H9 (cell line): ENCODE measurements around the gene TMEM132C. TPM values are rescaled to one million over a fixed set of nuclear protein-coding genes. Genes with fewer than 3 reads are reported as not detected.
A peak's percentile ranks its signal among the peaks of the same experiment; 100 is the strongest.

ENCODE experiments used
- DNase-seq: peaks from one replicate; pipeline ENCODE4 v3.0.0-alpha.2; 2017
- H2AFZ ChIP-seq: one replicate; pipeline ENCODE4 v1.6.1; 2013; ENCODE audit warnings: mild to moderate bottlenecking, low read length, control low read depth, moderate library complexity
- H2AK5ac ChIP-seq: 2 replicates; pipeline ENCODE4 v1.6.1; 2013; ENCODE audit warnings: low read length, control low read depth, mixed read lengths; ENCODE audit not compliant: insufficient read length
- H2BK120ac ChIP-seq: one replicate; pipeline ENCODE4 v1.6.1; 2013; ENCODE audit warnings: low read depth, mild to moderate bottlenecking, low read length, control low read depth, inconsistent platforms; ENCODE audit not compliant: poor library complexity, severe bottlenecking
- H2BK12ac ChIP-seq: 2 replicates; pipeline ENCODE4 v1.6.1; 2013; ENCODE audit warnings: low read length, control low read depth, mixed read lengths, low read depth; ENCODE audit not compliant: insufficient read length
- H2BK15ac ChIP-seq: 2 replicates; pipeline ENCODE4 v1.6.1; 2013; ENCODE audit warnings: low read depth, low read length, control low read depth
- H2BK20ac ChIP-seq: one replicate; pipeline ENCODE4 v1.6.1; 2013; ENCODE audit warnings: low read depth, mild to moderate bottlenecking, low read length, control low read depth, inconsistent platforms; ENCODE audit not compliant: poor library complexity, severe bottlenecking
- H2BK5ac ChIP-seq: 2 replicates; pipeline ENCODE4 v1.6.1; 2013; ENCODE audit warnings: low read length, control low read depth, mixed read lengths; ENCODE audit not compliant: insufficient read length
- H3K14ac ChIP-seq: 2 replicates; pipeline ENCODE4 v1.6.1; 2013; ENCODE audit warnings: low read length, control low read depth; ENCODE audit not compliant: insufficient read depth
- H3K18ac ChIP-seq: 2 replicates; pipeline ENCODE4 v1.6.1; 2013; ENCODE audit warnings: low read depth, mild to moderate bottlenecking, mixed read lengths, low read length, control low read depth; ENCODE audit not compliant: insufficient read length
- H3K23ac ChIP-seq: 2 replicates; pipeline ENCODE4 v1.6.1; 2013; ENCODE audit warnings: low read length, control low read depth, mixed read lengths, low read depth; ENCODE audit not compliant: insufficient read length
- H3K23me2 ChIP-seq: 2 replicates; pipeline ENCODE4 v1.6.1; 2013; ENCODE audit warnings: low read depth, mild to moderate bottlenecking, mixed read lengths, low read length, control low read depth; ENCODE audit not compliant: insufficient read length, poor library complexity, severe bottlenecking
- H3K27ac ChIP-seq: 2 replicates; pipeline ENCODE4 v1.5.1; 2013; ENCODE audit warnings: low read length, control low read depth, mixed read lengths, low read depth; ENCODE audit not compliant: insufficient read length
- H3K27me3 ChIP-seq: 2 replicates; pipeline ENCODE4 v1.6.1; 2013; ENCODE audit warnings: low read length, control low read depth, inconsistent platforms; ENCODE audit not compliant: insufficient read depth
- H3K4ac ChIP-seq: 2 replicates; pipeline ENCODE4 v1.6.1; 2013; ENCODE audit warnings: low read depth, mild to moderate bottlenecking, control low read depth, inconsistent platforms, low read length, moderate library complexity
- H3K4me1 ChIP-seq: 2 replicates; pipeline ENCODE4 v1.6.1; 2013; ENCODE audit warnings: low read length, control low read depth, inconsistent platforms; ENCODE audit not compliant: insufficient read depth
- H3K4me2 ChIP-seq: 2 replicates; pipeline ENCODE4 v1.6.1; 2013; ENCODE audit warnings: low read length, control low read depth, mixed read lengths; ENCODE audit not compliant: insufficient read length, insufficient read depth
- H3K56ac ChIP-seq: 2 replicates; pipeline ENCODE4 v1.6.1; 2013; ENCODE audit warnings: low read depth, mild to moderate bottlenecking, mixed read lengths, low read length, control low read depth; ENCODE audit not compliant: insufficient read length
- H3K79me1 ChIP-seq: 2 replicates; pipeline ENCODE4 v1.6.1; 2013; ENCODE audit warnings: low read depth, mild to moderate bottlenecking, moderate library complexity, low read length, control low read depth, inconsistent platforms; ENCODE audit not compliant: insufficient read depth, poor library complexity, severe bottlenecking
- H3K79me2 ChIP-seq: 2 replicates; pipeline ENCODE4 v1.6.1; 2013; ENCODE audit warnings: low read length, control low read depth, inconsistent platforms; ENCODE audit not compliant: insufficient read depth
- H3K9ac ChIP-seq: 2 replicates; pipeline ENCODE4 v1.6.1; 2013; ENCODE audit warnings: low read length, control low read depth, mixed read lengths; ENCODE audit not compliant: insufficient read length; ENCODE audit errors: extremely low read depth
- H3K9me3 ChIP-seq: one replicate; pipeline ENCODE4 v1.6.1; 2013; ENCODE audit warnings: low read depth, low read length, inconsistent platforms; ENCODE audit not compliant: control insufficient read depth
- H3T11ph ChIP-seq: one replicate; pipeline ENCODE4 v1.6.1; 2013; ENCODE audit warnings: mild to moderate bottlenecking, low read length, control low read depth, inconsistent platforms
- H4K20me1 ChIP-seq: one replicate; pipeline ENCODE4 v1.6.1; 2013; ENCODE audit not compliant: control insufficient read depth, insufficient read length, insufficient read depth
- H4K5ac ChIP-seq: 2 replicates; pipeline ENCODE4 v1.6.1; 2013; ENCODE audit warnings: low read depth, mild to moderate bottlenecking, mixed read lengths, low read length, control low read depth; ENCODE audit not compliant: insufficient read length
- H4K8ac ChIP-seq: replicated peaks from 2 replicates; pipeline ENCODE4 v1.6.1; 2013; ENCODE audit warnings: low read length, control low read depth, mixed read lengths, low read depth; ENCODE audit not compliant: insufficient read length
- H4K91ac ChIP-seq: 2 replicates; pipeline ENCODE4 v1.6.1; 2013; ENCODE audit warnings: low read depth, mild to moderate bottlenecking, moderate library complexity, mixed read lengths, low read length, control low read depth; ENCODE audit not compliant: insufficient read length
- H3K27ac Mint-ChIP-seq, 3 experiments: 2 replicates in 2 of 3; 3 replicates in 1 of 3; pipeline ENCODE4 v1.8.0; 2020 to 2021; ENCODE audit warnings: mixed read lengths in 3 of 3, mild to moderate bottlenecking in 1 of 3, moderate library complexity in 1 of 3
- H3K27me3 Mint-ChIP-seq: 2 replicates; pipeline ENCODE4 v1.8.0; 2021; ENCODE audit warnings: low read depth, mild to moderate bottlenecking, moderate library complexity, mixed read lengths
- H3K36me3 Mint-ChIP-seq, 3 experiments: 2 replicates in 2 of 3; 3 replicates in 1 of 3; pipeline ENCODE4 v1.8.0; 2020 to 2021; ENCODE audit warnings: low read depth in 3 of 3, mixed read lengths in 3 of 3; ENCODE audit not compliant: insufficient read depth in 1 of 3
- H3K4me1 Mint-ChIP-seq, 2 experiments: 2 replicates each; pipeline ENCODE4 v1.8.0; 2020; ENCODE audit warnings: mixed read lengths in 2 of 2
- H3K4me3 Mint-ChIP-seq, 2 experiments: 2 replicates in 1 of 2; 3 replicates in 1 of 2; pipeline ENCODE4 v1.8.0; 2020 to 2021; ENCODE audit warnings: mild to moderate bottlenecking in 2 of 2, mixed read lengths in 2 of 2, moderate library complexity in 1 of 2
- H3K9me3 Mint-ChIP-seq, 2 experiments: 2 replicates in 1 of 2; 3 replicates in 1 of 2; pipeline ENCODE4 v1.8.0; 2020; ENCODE audit warnings: mild to moderate bottlenecking in 2 of 2, mixed read lengths in 2 of 2, moderate library complexity in 1 of 2
- WGBS: extraction: QIAGEN DNeasy Blood & Tissue Kit; methylation state at CpG from one replicate; pipeline ENCODE4 v1.1.7; 2013; ENCODE audit warnings: missing lambda C conversion rate, low lambda C conversion rate, mixed read lengths; ENCODE audit not compliant: insufficient read length; ENCODE audit errors: extremely low coverage; 5-methylcytosine and 5-hydroxymethylcytosine counted together
- total RNA-seq: library from RNA; stranded (reverse); gene quantifications from 2 replicates; pipeline ENCODE4 v1.2.1, GENCODE V29; 2021
- TF ChIP-seq, protein P1 (sequence below): fragments of 200-600 bp; sonication (generic); conservative IDR thresholded peaks from 3 replicates; pipeline ENCODE4 v1.8.0; 2021; ENCODE audit warnings: antibody characterized with exemption, mild to moderate bottlenecking

Gene TMEM132C
- total RNA-seq, 1 experiment from 2014 or later: 0.22 TPM

DNA sequence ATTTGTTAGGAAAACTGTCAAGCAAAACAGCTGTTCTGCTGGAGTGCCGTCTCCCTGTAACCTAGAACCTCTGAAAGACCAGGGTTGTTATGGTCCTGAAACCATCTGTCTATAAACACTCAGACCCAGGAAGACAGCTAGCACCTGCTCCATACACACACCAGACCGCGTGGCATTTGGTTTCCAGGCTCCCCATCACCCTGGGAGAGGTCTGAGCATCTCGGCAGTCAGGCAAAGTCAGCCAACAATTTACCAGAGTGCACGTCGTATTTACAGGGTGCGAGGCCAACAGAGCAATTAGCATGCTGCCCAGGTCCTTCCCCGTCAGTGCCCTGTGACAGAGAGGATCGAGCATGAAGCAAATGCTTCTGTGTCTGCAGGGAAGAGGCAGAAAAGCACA lies 284.3 kb downstream of the TMEM132C start:
- Histone ChIP-seq H2BK20ac (no peak overlapping the region), H2BK15ac (no peak overlapping the region), H3K9ac (no peak overlapping the region), H4K5ac (no peak overlapping the region), H3K23ac (no peak overlapping the region), H4K91ac (no peak overlapping the region), H3K4me2 (no peak overlapping the region), H3K27ac (no peak overlapping the region), H2BK12ac (no peak overlapping the region), H4K20me1 (no peaks in the 10 kb centered on the region), H3K79me1 (no peaks in the 10 kb centered on the region), H2BK120ac (no peak overlapping the region), H3K4ac (no peak overlapping the region), H3K56ac (no peak overlapping the region), H3K4me1 (0 out of 2 replicates have a peak, but pooled peaks cover 3% of the 10 kb centered on the region), H2AFZ (no peak overlapping the region), H2BK5ac (no peak overlapping the region), H3K23me2 (no peaks in the 10 kb centered on the region), H3K9me3 (no peaks in the 10 kb centered on the region), H3K14ac (no peak overlapping the region; the same call in 1 of the 2 replicates), H2AK5ac (no peak overlapping the region), H3K18ac (no peak overlapping the region), H3K27me3 (no peaks in the 10 kb centered on the region; the same call in 1 of the 2 replicates), H3T11ph (no peak overlapping the region), H3K79me2 (no peaks in the 10 kb centered on the region), H4K8ac (no peak overlapping the region)
- Mint-ChIP-seq H3K9me3 (no peaks in the 10 kb centered on the region), H3K36me3 (no peaks in the 10 kb centered on the region), H3K27ac (no peak overlapping the region), H3K4me1 (peaks cover 26 to 36% of the 10 kb centered on the region in 2 experiments), H3K4me3 (peak overlapping the region in 1 of 2 experiments; percentile 19; a peak in 1 of 5 replicates), H3K27me3 (peaks cover 90% of the 10 kb centered on the region)
- TF ChIP-seq, protein P1, sequence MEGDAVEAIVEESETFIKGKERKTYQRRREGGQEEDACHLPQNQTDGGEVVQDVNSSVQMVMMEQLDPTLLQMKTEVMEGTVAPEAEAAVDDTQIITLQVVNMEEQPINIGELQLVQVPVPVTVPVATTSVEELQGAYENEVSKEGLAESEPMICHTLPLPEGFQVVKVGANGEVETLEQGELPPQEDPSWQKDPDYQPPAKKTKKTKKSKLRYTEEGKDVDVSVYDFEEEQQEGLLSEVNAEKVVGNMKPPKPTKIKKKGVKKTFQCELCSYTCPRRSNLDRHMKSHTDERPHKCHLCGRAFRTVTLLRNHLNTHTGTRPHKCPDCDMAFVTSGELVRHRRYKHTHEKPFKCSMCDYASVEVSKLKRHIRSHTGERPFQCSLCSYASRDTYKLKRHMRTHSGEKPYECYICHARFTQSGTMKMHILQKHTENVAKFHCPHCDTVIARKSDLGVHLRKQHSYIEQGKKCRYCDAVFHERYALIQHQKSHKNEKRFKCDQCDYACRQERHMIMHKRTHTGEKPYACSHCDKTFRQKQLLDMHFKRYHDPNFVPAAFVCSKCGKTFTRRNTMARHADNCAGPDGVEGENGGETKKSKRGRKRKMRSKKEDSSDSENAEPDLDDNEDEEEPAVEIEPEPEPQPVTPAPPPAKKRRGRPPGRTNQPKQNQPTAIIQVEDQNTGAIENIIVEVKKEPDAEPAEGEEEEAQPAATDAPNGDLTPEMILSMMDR: no peak
- whole genome bisulfite sequencing: no CpG with 5 or more reads among the region's 9 CpGs
- DNase-seq: no peak
